ENCODE results near the gene FNDC5. TPM values are rescaled to one million over a fixed set of nuclear protein-coding genes. Genes with fewer than 3 reads are reported as not detected.

Gene FNDC5
- polyA plus RNA-seq, 1 donor from 2014 or later: 21.6 TPM

DNA sequence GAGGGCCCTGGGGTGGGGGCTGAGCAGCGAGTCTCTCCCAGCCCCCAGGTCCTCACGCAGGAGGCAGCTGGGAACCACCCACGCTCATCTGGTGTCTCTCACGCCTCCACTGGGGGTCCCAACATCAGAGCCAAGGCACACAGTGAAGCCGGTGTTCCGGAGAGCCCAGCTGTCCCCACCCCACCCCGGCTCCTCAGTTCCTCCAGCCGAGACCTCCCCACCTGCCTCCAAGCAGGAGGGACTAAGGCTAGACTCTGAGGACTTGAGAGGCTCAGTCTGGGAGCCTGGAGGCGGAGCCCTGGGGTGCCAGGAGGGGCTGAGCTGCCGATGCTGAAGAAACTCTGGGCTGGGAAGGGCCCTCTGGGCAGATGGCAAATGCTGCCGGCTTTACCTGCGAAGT lies 14.0 kb upstream of the FNDC5 start:
- Histone ChIP-seq H3K4me3 (ENCODE audit: low read length) (no peak overlapping the region), H3K9me3 (ENCODE audit: low read length) (no peaks in the 10 kb centered on the region), H3K9ac (ENCODE audit: low read length) (no peak overlapping the region), H3F3A (ENCODE audit: insufficient read depth, low read length, poor library complexity, severe bottlenecking) (no peaks in the 10 kb centered on the region), H3K27me3 (ENCODE audit: insufficient read depth, low read depth, low read length) (peaks cover 30% of the 10 kb centered on the region), H3K4me2 (ENCODE audit: low read length) (no peak overlapping the region), H3K79me2 (replicated peaks; ENCODE audit: insufficient read depth, low read length) (no peaks in the 10 kb centered on the region), H2AFZ (ENCODE audit: low read depth, low read length) (no peak overlapping the region), H3K27ac (ENCODE audit: low read length) (no peak overlapping the region), H3K36me3 (ENCODE audit: insufficient read depth, low read length) (no peaks in the 10 kb centered on the region), H4K20me1 (ENCODE audit: insufficient read depth) (no peaks in the 10 kb centered on the region), H3K9me2 (ENCODE audit: insufficient read depth, low read length) (no peaks in the 10 kb centered on the region)
- TF ChIP-seq, protein P1, sequence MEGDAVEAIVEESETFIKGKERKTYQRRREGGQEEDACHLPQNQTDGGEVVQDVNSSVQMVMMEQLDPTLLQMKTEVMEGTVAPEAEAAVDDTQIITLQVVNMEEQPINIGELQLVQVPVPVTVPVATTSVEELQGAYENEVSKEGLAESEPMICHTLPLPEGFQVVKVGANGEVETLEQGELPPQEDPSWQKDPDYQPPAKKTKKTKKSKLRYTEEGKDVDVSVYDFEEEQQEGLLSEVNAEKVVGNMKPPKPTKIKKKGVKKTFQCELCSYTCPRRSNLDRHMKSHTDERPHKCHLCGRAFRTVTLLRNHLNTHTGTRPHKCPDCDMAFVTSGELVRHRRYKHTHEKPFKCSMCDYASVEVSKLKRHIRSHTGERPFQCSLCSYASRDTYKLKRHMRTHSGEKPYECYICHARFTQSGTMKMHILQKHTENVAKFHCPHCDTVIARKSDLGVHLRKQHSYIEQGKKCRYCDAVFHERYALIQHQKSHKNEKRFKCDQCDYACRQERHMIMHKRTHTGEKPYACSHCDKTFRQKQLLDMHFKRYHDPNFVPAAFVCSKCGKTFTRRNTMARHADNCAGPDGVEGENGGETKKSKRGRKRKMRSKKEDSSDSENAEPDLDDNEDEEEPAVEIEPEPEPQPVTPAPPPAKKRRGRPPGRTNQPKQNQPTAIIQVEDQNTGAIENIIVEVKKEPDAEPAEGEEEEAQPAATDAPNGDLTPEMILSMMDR (IDR thresholded peaks at IDR 0.05; ENCODE audit: poor library complexity, severe bottlenecking): no peak
- no peak for TF ChIP-seq EZH2 (IDR thresholded peaks at IDR 0.05; ENCODE audit: borderline replicate concordance, insufficient read depth, low read length, poor library complexity, severe bottlenecking)
- no peak for TF ChIP-seq RAD21 (conservative IDR thresholded peaks at IDR 0.05)
- TF ChIP-seq POLR2AphosphoS5 (IDR thresholded peaks at IDR 0.05): no peak
- no peak for TF ChIP-seq MXI1 (conservative IDR thresholded peaks at IDR 0.05; ENCODE audit: poor library complexity, severe bottlenecking)
- TF ChIP-seq TAF1 (IDR thresholded peaks at IDR 0.05; ENCODE audit: low read depth): no peak
- no peak for TF ChIP-seq SMC3 (conservative IDR thresholded peaks at IDR 0.05; ENCODE audit: poor library complexity)
- TF ChIP-seq, protein P2, sequence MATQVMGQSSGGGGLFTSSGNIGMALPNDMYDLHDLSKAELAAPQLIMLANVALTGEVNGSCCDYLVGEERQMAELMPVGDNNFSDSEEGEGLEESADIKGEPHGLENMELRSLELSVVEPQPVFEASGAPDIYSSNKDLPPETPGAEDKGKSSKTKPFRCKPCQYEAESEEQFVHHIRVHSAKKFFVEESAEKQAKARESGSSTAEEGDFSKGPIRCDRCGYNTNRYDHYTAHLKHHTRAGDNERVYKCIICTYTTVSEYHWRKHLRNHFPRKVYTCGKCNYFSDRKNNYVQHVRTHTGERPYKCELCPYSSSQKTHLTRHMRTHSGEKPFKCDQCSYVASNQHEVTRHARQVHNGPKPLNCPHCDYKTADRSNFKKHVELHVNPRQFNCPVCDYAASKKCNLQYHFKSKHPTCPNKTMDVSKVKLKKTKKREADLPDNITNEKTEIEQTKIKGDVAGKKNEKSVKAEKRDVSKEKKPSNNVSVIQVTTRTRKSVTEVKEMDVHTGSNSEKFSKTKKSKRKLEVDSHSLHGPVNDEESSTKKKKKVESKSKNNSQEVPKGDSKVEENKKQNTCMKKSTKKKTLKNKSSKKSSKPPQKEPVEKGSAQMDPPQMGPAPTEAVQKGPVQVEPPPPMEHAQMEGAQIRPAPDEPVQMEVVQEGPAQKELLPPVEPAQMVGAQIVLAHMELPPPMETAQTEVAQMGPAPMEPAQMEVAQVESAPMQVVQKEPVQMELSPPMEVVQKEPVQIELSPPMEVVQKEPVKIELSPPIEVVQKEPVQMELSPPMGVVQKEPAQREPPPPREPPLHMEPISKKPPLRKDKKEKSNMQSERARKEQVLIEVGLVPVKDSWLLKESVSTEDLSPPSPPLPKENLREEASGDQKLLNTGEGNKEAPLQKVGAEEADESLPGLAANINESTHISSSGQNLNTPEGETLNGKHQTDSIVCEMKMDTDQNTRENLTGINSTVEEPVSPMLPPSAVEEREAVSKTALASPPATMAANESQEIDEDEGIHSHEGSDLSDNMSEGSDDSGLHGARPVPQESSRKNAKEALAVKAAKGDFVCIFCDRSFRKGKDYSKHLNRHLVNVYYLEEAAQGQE (IDR thresholded peaks at IDR 0.05; ENCODE audit: borderline replicate concordance): no peak
- no peak for TF ChIP-seq EP300 (conservative IDR thresholded peaks at IDR 0.05; ENCODE audit: poor library complexity, severe bottlenecking)

DNA sequence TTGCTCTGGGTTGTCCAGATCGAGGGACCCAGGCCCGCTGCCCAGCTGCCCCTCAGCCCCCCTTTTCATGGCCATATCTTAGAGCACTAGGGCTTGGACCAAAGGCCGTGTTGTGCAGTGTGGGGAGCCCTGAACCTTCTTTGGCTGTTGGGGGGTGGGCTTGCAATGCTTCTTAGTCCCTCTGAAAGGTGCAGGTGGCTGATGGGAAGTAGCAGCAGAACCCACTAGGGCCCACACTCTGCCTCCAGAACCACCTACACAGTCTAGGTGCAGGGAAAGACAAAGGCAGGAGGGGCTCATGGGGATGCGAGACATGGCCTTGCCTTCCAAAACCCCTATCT lies 13.3 kb upstream of the FNDC5 start:
- no peaks in the 10 kb centered on the region for H4K20me1 ChIP-seq (ENCODE audit: insufficient read depth)
- H3F3A ChIP-seq (ENCODE audit: insufficient read depth, low read length, poor library complexity, severe bottlenecking): no peaks in the 10 kb centered on the region
- H3K9me3 ChIP-seq (ENCODE audit: low read length): no peaks in the 10 kb centered on the region
- no peaks in the 10 kb centered on the region for H3K36me3 ChIP-seq (ENCODE audit: insufficient read depth, low read length)
- H2AFZ ChIP-seq (ENCODE audit: low read depth, low read length): no peak overlapping the region
- H3K27ac ChIP-seq (ENCODE audit: low read length): no peak overlapping the region
- H3K4me2 ChIP-seq (ENCODE audit: low read length): no peak overlapping the region
- no peaks in the 10 kb centered on the region for H3K9me2 ChIP-seq (ENCODE audit: insufficient read depth, low read length)
- peaks cover 30% of the 10 kb centered on the region for H3K27me3 ChIP-seq (ENCODE audit: insufficient read depth, low read depth, low read length)
- H3K9ac ChIP-seq (ENCODE audit: low read length): no peak overlapping the region
- H3K79me2 ChIP-seq (replicated peaks; ENCODE audit: insufficient read depth, low read length): no peaks in the 10 kb centered on the region
- no peak overlapping the region for H3K4me3 ChIP-seq (ENCODE audit: low read length)
- TF ChIP-seq EZH2 (IDR thresholded peaks at IDR 0.05; ENCODE audit: borderline replicate concordance, insufficient read depth, low read length, poor library complexity, severe bottlenecking) (no peak), POLR2AphosphoS5 (IDR thresholded peaks at IDR 0.05) (no peak), SMC3 (conservative IDR thresholded peaks at IDR 0.05; ENCODE audit: poor library complexity) (no peak), TAF1 (IDR thresholded peaks at IDR 0.05; ENCODE audit: low read depth) (no peak), EP300 (conservative IDR thresholded peaks at IDR 0.05; ENCODE audit: poor library complexity, severe bottlenecking) (no peak), MXI1 (conservative IDR thresholded peaks at IDR 0.05; ENCODE audit: poor library complexity, severe bottlenecking) (no peak), RAD21 (conservative IDR thresholded peaks at IDR 0.05) (no peak)
- TF ChIP-seq, protein P1 (IDR thresholded peaks at IDR 0.05; ENCODE audit: poor library complexity, severe bottlenecking): no peak
- TF ChIP-seq, protein P2 (IDR thresholded peaks at IDR 0.05; ENCODE audit: borderline replicate concordance): no peak

All from neural cell (in vitro differentiated cells).